Measurements from ENCODE around the gene NRXN2.

Gene NRXN2

GRCh38 chr11:64638018-64638665 lies 84.9 kb downstream of the NRXN2 start:
- FAIRE-seq = no peak
- DNase-seq (ENCODE audit: insufficient read length, low spot score) = no peak

GRCh38 chr11:64637334-64638017 lies 85.5 kb downstream of the NRXN2 start:
- no peak for FAIRE-seq
- no peak for DNase-seq (ENCODE audit: insufficient read length, low spot score)

- no peak for FAIRE-seq
Measured at GRCh38 chr11:64633555-64634159, 89.3 kb downstream of the NRXN2 start.

GRCh38 chr11:64632654-64633053 lies 90.3 kb downstream of the NRXN2 start:
- no peak for FAIRE-seq

More at GRCh38 chr11:64633555-64634159, 89.3 kb downstream of the NRXN2 start:
- DNase-seq (ENCODE audit: insufficient read length, low spot score) = no peak

GRCh38 chr11:64632237-64632636 lies 90.8 kb downstream of the NRXN2 start:
- no peak for FAIRE-seq
- DNase-seq (ENCODE audit: insufficient read length, low spot score) = no peak

More at GRCh38 chr11:64632654-64633053, 90.3 kb downstream of the NRXN2 start:
- DNase-seq (ENCODE audit: insufficient read length, low spot score) = no peak

- no peak for FAIRE-seq
- DNase-seq (ENCODE audit: insufficient read length, low spot score) = no peak
Measured at GRCh38 chr11:64631675-64632074, 91.3 kb downstream of the NRXN2 start.

- DNase-seq (ENCODE audit: insufficient read length, low spot score) (no peak), FAIRE-seq (no peak)
Measured at GRCh38 chr11:64629796-64630562, 93.0 kb downstream of the NRXN2 start.

- no peak for DNase-seq (ENCODE audit: insufficient read length, low spot score)
Measured at GRCh38 chr11:64629103-64629502, 93.9 kb downstream of the NRXN2 start.

GRCh38 chr11:64628596-64628995 lies 94.4 kb downstream of the NRXN2 start:
- no peak for DNase-seq (ENCODE audit: insufficient read length, low spot score)
- no peak for FAIRE-seq

More at GRCh38 chr11:64629103-64629502, 93.9 kb downstream of the NRXN2 start:
- no peak for FAIRE-seq

GRCh38 chr11:64627371-64627770 lies 95.6 kb downstream of the NRXN2 start:
- FAIRE-seq = no peak
- no peak for DNase-seq (ENCODE audit: insufficient read length, low spot score)

GRCh38 chr11:64626637-64627036 lies 96.4 kb downstream of the NRXN2 start:
- DNase-seq (ENCODE audit: insufficient read length, low spot score) (no peak), FAIRE-seq (no peak)

GRCh38 chr11:64624883-64625481 lies 98.0 kb downstream of the NRXN2 start:
- no peak for DNase-seq (ENCODE audit: insufficient read length, low spot score)
- FAIRE-seq = no peak

GRCh38 chr11:64622681-64623080 lies 100.3 kb downstream of the NRXN2 start:
- FAIRE-seq (no peak), DNase-seq (ENCODE audit: insufficient read length, low spot score) (no peak)

- DNase-seq (ENCODE audit: insufficient read length, low spot score) = no peak
- no peak for FAIRE-seq
Measured at GRCh38 chr11:64621283-64622019, 101.5 kb downstream of the NRXN2 start.

GRCh38 chr11:64620381-64620971 lies 102.5 kb downstream of the NRXN2 start:
- FAIRE-seq = no peak
- DNase-seq (ENCODE audit: insufficient read length, low spot score) = no peak

GRCh38 chr11:64619811-64620380 lies 103.1 kb downstream of the NRXN2 start:
- FAIRE-seq = no peak
- DNase-seq (ENCODE audit: insufficient read length, low spot score) = peak; percentile 40

GRCh38 chr11:64619196-64619595 lies 103.8 kb downstream of the NRXN2 start:
- FAIRE-seq = no peak
- DNase-seq (ENCODE audit: insufficient read length, low spot score) = no peak

- FAIRE-seq (no peak), DNase-seq (ENCODE audit: insufficient read length, low spot score) (no peak)
Measured at GRCh38 chr11:64616817-64617216, 106.2 kb downstream of the NRXN2 start.

- FAIRE-seq (no peak), DNase-seq (ENCODE audit: insufficient read length, low spot score) (no peak)
Measured at GRCh38 chr11:64614917-64615316, 108.1 kb downstream of the NRXN2 start.
